ENCODE results near the gene PIP5K1C.

PIP5K1C gene

GRCh38 chr19:3642296-3642695 lies 58.0 kb downstream of the PIP5K1C start:
- TF ChIP-seq EZH2phosphoT487 (conservative IDR thresholded peaks at IDR 0.05; ENCODE audit: low read length) = no peak
- TF ChIP-seq, protein P1, sequence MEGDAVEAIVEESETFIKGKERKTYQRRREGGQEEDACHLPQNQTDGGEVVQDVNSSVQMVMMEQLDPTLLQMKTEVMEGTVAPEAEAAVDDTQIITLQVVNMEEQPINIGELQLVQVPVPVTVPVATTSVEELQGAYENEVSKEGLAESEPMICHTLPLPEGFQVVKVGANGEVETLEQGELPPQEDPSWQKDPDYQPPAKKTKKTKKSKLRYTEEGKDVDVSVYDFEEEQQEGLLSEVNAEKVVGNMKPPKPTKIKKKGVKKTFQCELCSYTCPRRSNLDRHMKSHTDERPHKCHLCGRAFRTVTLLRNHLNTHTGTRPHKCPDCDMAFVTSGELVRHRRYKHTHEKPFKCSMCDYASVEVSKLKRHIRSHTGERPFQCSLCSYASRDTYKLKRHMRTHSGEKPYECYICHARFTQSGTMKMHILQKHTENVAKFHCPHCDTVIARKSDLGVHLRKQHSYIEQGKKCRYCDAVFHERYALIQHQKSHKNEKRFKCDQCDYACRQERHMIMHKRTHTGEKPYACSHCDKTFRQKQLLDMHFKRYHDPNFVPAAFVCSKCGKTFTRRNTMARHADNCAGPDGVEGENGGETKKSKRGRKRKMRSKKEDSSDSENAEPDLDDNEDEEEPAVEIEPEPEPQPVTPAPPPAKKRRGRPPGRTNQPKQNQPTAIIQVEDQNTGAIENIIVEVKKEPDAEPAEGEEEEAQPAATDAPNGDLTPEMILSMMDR (IDR thresholded peaks at IDR 0.05; ENCODE audit: insufficient read depth, low read length, poor library complexity, severe bottlenecking) = no peak
- H3K9ac ChIP-seq (ENCODE audit: low read length) = no peak overlapping the region
- H3K27me3 ChIP-seq (ENCODE audit: low read length) = no peaks in the 10 kb centered on the region
- H2AFZ ChIP-seq (ENCODE audit: low read depth, low read length, severe bottlenecking) = no peak overlapping the region
- no peak overlapping the region for H3K27ac ChIP-seq (ENCODE audit: low read depth, low read length)
- H3K4me3 ChIP-seq (ENCODE audit: insufficient read depth, low read length, poor library complexity, severe bottlenecking) = no peak overlapping the region
- H4K20me1 ChIP-seq (ENCODE audit: low read depth, low read length) = no peaks in the 10 kb centered on the region
- H3K4me2 ChIP-seq (ENCODE audit: low read depth, low read length, poor library complexity, severe bottlenecking) = no peak overlapping the region
- H3K9me2 ChIP-seq (replicated peaks; ENCODE audit: insufficient read depth, low read length) = no peaks in the 10 kb centered on the region
- H3K79me2 ChIP-seq (ENCODE audit: insufficient read depth, low read length) = no peaks in the 10 kb centered on the region
- no peaks in the 10 kb centered on the region for H3K36me3 ChIP-seq (ENCODE audit: low read length)
- H3K9me3 ChIP-seq (ENCODE audit: insufficient read depth, low read length) = no peaks in the 10 kb centered on the region
- no peaks in the 10 kb centered on the region for H3F3A ChIP-seq (ENCODE audit: insufficient read depth)

DNA sequence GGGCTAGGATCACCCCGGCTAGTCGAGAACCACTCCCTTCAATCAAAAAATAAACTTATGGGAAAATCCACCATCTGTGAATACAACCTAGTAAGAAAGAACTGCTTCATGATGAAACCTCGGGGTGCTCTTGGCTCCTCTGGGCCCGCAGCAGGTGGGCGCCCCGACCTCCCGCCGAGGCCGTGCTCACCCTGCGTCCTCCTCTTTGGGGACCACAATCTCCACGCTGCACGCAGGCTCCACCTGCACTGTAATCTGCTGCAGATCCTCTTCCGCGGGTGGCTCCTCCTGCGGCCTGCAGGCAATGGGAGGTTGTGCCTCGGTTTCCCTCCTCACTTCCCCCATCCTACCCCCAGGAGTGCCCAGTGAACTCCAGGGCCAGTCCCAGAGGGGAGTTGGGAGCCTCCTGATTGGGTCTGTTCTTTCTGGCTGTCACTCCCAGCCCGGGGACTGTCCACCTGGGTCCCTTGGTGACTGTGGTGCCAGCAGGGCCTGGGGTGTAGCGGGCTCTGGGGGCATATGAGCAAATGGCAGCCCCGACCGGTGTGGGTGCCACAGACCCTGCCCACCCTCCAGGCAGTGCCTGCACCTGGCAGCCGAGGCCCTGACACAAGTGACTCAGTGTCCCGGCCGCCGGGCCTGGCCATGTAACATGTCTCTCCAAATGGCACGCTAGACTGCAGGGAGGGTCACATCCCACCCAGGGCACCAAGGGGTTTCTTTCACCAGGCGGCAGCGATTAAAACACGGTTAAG lies 58.6 kb downstream of the PIP5K1C start:
- Histone ChIP-seq H2AFZ (ENCODE audit: low read depth, low read length, severe bottlenecking) (no peak overlapping the region), H3K4me2 (ENCODE audit: low read depth, low read length, poor library complexity, severe bottlenecking) (no peak overlapping the region), H3K9me3 (ENCODE audit: insufficient read depth, low read length) (no peaks in the 10 kb centered on the region), H3K27me3 (ENCODE audit: low read length) (no peaks in the 10 kb centered on the region), H3K36me3 (ENCODE audit: low read length) (no peaks in the 10 kb centered on the region), H3K4me3 (ENCODE audit: insufficient read depth, low read length, poor library complexity, severe bottlenecking) (no peak overlapping the region), H3K9ac (ENCODE audit: low read length) (no peak overlapping the region), H3K9me2 (replicated peaks; ENCODE audit: insufficient read depth, low read length) (no peaks in the 10 kb centered on the region), H3F3A (ENCODE audit: insufficient read depth) (no peaks in the 10 kb centered on the region), H4K20me1 (ENCODE audit: low read depth, low read length) (no peaks in the 10 kb centered on the region), H3K27ac (ENCODE audit: low read depth, low read length) (no peak overlapping the region), H3K79me2 (ENCODE audit: insufficient read depth, low read length) (no peaks in the 10 kb centered on the region)
- TF ChIP-seq, protein P1 (IDR thresholded peaks at IDR 0.05; ENCODE audit: insufficient read depth, low read length, poor library complexity, severe bottlenecking) = no peak
- TF ChIP-seq EZH2phosphoT487 (conservative IDR thresholded peaks at IDR 0.05; ENCODE audit: low read length) = no peak

DNA sequence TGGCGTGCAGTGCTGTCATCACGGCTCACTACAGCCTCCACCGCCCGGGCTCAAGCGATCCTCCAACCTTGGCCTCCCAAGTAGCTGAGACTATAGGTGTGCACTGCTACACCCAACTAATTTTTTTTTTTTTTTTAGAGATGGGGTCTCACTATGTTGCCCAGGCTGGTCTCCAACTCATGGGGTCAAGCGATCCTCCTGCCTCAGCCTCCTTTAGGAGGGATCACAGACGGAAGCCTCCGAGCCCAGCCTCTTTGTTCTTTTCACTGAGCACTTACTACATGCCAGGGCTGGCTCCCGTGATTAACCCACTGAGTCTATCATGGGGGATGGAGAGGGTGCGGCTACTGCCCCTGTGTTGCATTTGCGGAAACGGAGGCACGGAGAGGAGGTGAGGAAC lies 60.8 kb downstream of the PIP5K1C start:
- no peaks in the 10 kb centered on the region for H4K20me1 ChIP-seq (ENCODE audit: low read depth, low read length)
- no peak for TF ChIP-seq EZH2phosphoT487 (conservative IDR thresholded peaks at IDR 0.05; ENCODE audit: low read length)
- TF ChIP-seq, protein P1 (IDR thresholded peaks at IDR 0.05; ENCODE audit: insufficient read depth, low read length, poor library complexity, severe bottlenecking) = no peak
- no peak overlapping the region for H3K27ac ChIP-seq (ENCODE audit: low read depth, low read length)

More for the DNA sequence above, 60.8 kb downstream of the PIP5K1C start:
- H3K9me2 ChIP-seq (replicated peaks; ENCODE audit: insufficient read depth, low read length) = no peaks in the 10 kb centered on the region
- no peaks in the 10 kb centered on the region for H3K36me3 ChIP-seq (ENCODE audit: low read length)
- no peak overlapping the region for H3K4me3 ChIP-seq (ENCODE audit: insufficient read depth, low read length, poor library complexity, severe bottlenecking)
- H3K79me2 ChIP-seq (ENCODE audit: insufficient read depth, low read length) = no peaks in the 10 kb centered on the region
- H3K4me2 ChIP-seq (ENCODE audit: low read depth, low read length, poor library complexity, severe bottlenecking) = no peak overlapping the region
- H2AFZ ChIP-seq (ENCODE audit: low read depth, low read length, severe bottlenecking) = no peak overlapping the region
- no peaks in the 10 kb centered on the region for H3F3A ChIP-seq (ENCODE audit: insufficient read depth)
- no peaks in the 10 kb centered on the region for H3K9me3 ChIP-seq (ENCODE audit: insufficient read depth, low read length)
- H3K27me3 ChIP-seq (ENCODE audit: low read length) = no peaks in the 10 kb centered on the region
- no peak overlapping the region for H3K9ac ChIP-seq (ENCODE audit: low read length)
